ENCODE results near the gene TMEM236.

The TMEM236 gene

GRCh38 chr10:17820943-17821342 is 68.9 kb downstream of the TMEM236 start:
- no peak for DNase-seq (ENCODE audit: low read depth, low spot score)

GRCh38 chr10:17821893-17822292 is 69.9 kb downstream of the TMEM236 start:
- DNase-seq (ENCODE audit: low read depth, low spot score), result no peak

- DNase-seq (ENCODE audit: low read depth, low spot score), result no peak
These were observed 79.3 kb downstream of the TMEM236 start for GRCh38 chr10:17831341-17831740.

GRCh38 chr10:17831896-17832295 is 79.9 kb downstream of the TMEM236 start:
- DNase-seq (ENCODE audit: low read depth, low spot score), result no peak

GRCh38 chr10:17833656-17834055 is 81.7 kb downstream of the TMEM236 start:
- DNase-seq (ENCODE audit: low read depth, low spot score), result no peak

GRCh38 chr10:17835688-17836087 is 83.7 kb downstream of the TMEM236 start:
- DNase-seq (ENCODE audit: low read depth, low spot score), result no peak

GRCh38 chr10:17836942-17837341 is 84.9 kb downstream of the TMEM236 start:
- no peak for DNase-seq (ENCODE audit: low read depth, low spot score)

GRCh38 chr10:17838080-17838648 is 86.2 kb downstream of the TMEM236 start:
- DNase-seq (ENCODE audit: low read depth, low spot score), result no peak

- DNase-seq (ENCODE audit: low read depth, low spot score), result no peak
These were observed 89.0 kb downstream of the TMEM236 start for GRCh38 chr10:17841050-17841449.

- DNase-seq (ENCODE audit: low read depth, low spot score), result no peak
These were observed 90.6 kb downstream of the TMEM236 start for GRCh38 chr10:17842641-17843040.

- no peak for DNase-seq (ENCODE audit: low read depth, low spot score)
These were observed 95.7 kb downstream of the TMEM236 start for GRCh38 chr10:17847585-17848296.

GRCh38 chr10:17848646-17849045 is 96.6 kb downstream of the TMEM236 start:
- DNase-seq (ENCODE audit: low read depth, low spot score), result no peak
